Measurements from ENCODE around the gene SHROOM1. TPM values are rescaled to one million over a fixed set of nuclear protein-coding genes. Genes with fewer than 3 reads are reported as not detected.
"Not testable (repeated sequence)": the region's sequence is repeated elsewhere in the genome, so short reads cannot be mapped to it uniquely, and the experiment has no call there.

SHROOM1 gene
- total RNA-seq, 1 experiment from 2014 or later, result 1.6 TPM

DNA sequence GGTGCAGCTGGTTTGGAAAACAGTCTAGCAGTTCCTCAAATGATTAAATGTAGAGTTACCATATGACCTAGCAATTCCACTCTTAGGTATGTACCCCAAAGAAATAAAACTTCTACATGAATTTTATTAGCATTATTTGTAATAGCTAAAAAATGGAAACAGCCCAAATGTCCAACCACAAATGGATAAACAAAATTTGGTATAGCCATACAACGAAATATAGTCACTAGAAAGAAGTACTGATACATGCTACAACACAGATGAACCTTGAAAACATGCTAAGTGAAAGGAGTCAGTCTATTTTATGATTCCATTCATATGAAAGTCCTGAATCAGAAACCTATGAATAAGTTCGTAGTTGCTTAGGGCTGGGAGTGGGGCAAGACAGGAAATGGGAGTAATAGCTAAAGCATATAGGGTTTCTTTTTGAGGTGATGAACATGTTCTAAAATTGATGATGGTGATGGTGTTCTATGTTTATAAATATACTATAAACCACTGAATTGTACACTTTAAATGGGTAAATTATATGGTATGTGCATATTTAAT, 29.5 kb upstream of the SHROOM1 start:
- Histone ChIP-seq H3K4me2 (ENCODE audit: low read depth, low read length, poor library complexity, severe bottlenecking) (no peak overlapping the region), H2AFZ (ENCODE audit: low read length) (no peak overlapping the region), H3K36me3 (ENCODE audit: insufficient read depth, low read length) (no peaks in the 10 kb centered on the region), H3K4me3 (ENCODE audit: low read length) (no peak overlapping the region), H4K20me1 (ENCODE audit: insufficient read depth, low read depth, low read length) (no peaks in the 10 kb centered on the region), H3K27me3 (ENCODE audit: low read length) (no peaks in the 10 kb centered on the region), H3K9ac (ENCODE audit: low read length) (no peak overlapping the region), H3K4me1 (ENCODE audit: low read length) (peaks cover 6% of the 10 kb centered on the region), H3K9me2 (replicated peaks; ENCODE audit: insufficient read depth, low read length) (no peaks in the 10 kb centered on the region), H3K27ac (ENCODE audit: low read length) (no peak overlapping the region), H3K9me3 (ENCODE audit: low read length) (no peaks in the 10 kb centered on the region), H3K79me2 (ENCODE audit: low read length) (no peaks in the 10 kb centered on the region)
- no peak for DNase-seq

DNA sequence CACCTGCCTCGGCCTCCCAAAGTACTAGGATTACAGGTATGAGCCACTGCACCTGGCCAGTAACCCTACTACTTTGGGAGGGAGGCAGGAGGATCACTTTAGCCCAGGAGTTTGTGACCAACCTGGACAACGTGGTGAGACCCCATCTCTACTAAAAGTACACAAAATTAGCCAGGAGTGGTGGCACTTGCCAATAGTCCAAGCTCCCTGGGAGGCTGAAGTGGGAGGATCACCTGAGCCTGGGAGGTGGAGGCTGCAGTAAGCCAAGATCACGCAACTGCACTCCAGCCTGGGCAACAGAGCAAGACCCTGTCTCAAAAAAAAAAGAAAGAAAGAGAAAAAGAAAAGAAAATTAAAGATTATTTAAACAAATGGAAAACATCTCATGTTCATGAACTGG, 25.6 kb upstream of the SHROOM1 start:
- DNase-seq, result no peak
- Histone ChIP-seq H3K79me2 (ENCODE audit: low read length) (no peaks in the 10 kb centered on the region), H3K9ac (ENCODE audit: low read length) (no peak overlapping the region), H3K4me1 (ENCODE audit: low read length) (peaks cover 6% of the 10 kb centered on the region), H3K27me3 (ENCODE audit: low read length) (no peaks in the 10 kb centered on the region), H3K36me3 (ENCODE audit: insufficient read depth, low read length) (no peaks in the 10 kb centered on the region), H3K9me2 (replicated peaks; ENCODE audit: insufficient read depth, low read length) (no peaks in the 10 kb centered on the region), H3K27ac (ENCODE audit: low read length) (no peak overlapping the region), H2AFZ (ENCODE audit: low read length) (no peak overlapping the region), H3K9me3 (ENCODE audit: low read length) (no peaks in the 10 kb centered on the region), H4K20me1 (ENCODE audit: insufficient read depth, low read depth, low read length) (no peaks in the 10 kb centered on the region), H3K4me3 (ENCODE audit: low read length) (no peak overlapping the region), H3K4me2 (ENCODE audit: low read depth, low read length, poor library complexity, severe bottlenecking) (no peak overlapping the region)

GRCh38 chr5:132854992-132855391, 24.5 kb upstream of the SHROOM1 start:
- not testable (repeated sequence) for H3K4me1 ChIP-seq (ENCODE audit: low read length); H3K9me3 ChIP-seq (ENCODE audit: low read length); H3K36me3 ChIP-seq (ENCODE audit: insufficient read depth, low read length); H3K9ac ChIP-seq (ENCODE audit: low read length); H3K4me2 ChIP-seq (ENCODE audit: low read depth, low read length, poor library complexity, severe bottlenecking); H3K27me3 ChIP-seq (ENCODE audit: low read length); H3K27ac ChIP-seq (ENCODE audit: low read length); H4K20me1 ChIP-seq (ENCODE audit: insufficient read depth, low read depth, low read length); DNase-seq; H3K79me2 ChIP-seq (ENCODE audit: low read length); H3K4me3 ChIP-seq (ENCODE audit: low read length); H3K9me2 ChIP-seq (replicated peaks; ENCODE audit: insufficient read depth, low read length); H2AFZ ChIP-seq (ENCODE audit: low read length)

GRCh38 chr5:132854301-132854700, 23.9 kb upstream of the SHROOM1 start:
- Histone ChIP-seq H3K27ac (ENCODE audit: low read length) (no peak overlapping the region), H3K27me3 (ENCODE audit: low read length) (no peaks in the 10 kb centered on the region), H3K9me3 (ENCODE audit: low read length) (no peaks in the 10 kb centered on the region), H3K36me3 (ENCODE audit: insufficient read depth, low read length) (no peaks in the 10 kb centered on the region), H3K4me1 (ENCODE audit: low read length) (no peaks in the 10 kb centered on the region; the same call in 1 of the 2 replicates), H3K9ac (ENCODE audit: low read length) (no peak overlapping the region), H3K79me2 (ENCODE audit: low read length) (no peaks in the 10 kb centered on the region), H2AFZ (ENCODE audit: low read length) (no peak overlapping the region), H3K4me2 (ENCODE audit: low read depth, low read length, poor library complexity, severe bottlenecking) (no peak overlapping the region), H3K9me2 (replicated peaks; ENCODE audit: insufficient read depth, low read length) (no peaks in the 10 kb centered on the region), H3K4me3 (ENCODE audit: low read length) (no peak overlapping the region), H4K20me1 (ENCODE audit: insufficient read depth, low read depth, low read length) (no peaks in the 10 kb centered on the region)
- DNase-seq, result no peak

DNA sequence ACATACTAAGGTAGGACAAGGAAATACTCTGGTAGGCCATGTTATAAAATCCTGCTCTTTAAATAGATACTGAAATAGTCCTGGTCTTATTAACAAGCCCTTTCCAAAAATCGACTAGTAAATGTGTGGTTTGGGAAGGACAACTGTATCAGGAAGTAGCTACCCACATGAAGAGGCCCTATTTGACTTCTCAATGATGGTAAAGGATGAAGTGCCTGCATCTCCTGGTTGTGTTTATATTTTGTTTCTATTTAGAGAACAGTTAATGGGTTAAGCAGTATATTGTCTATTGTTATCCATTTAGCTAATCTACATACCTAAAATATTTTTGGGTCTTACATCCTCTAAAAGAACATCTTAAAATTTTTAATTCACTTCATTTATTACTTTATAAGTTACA, 23.3 kb upstream of the SHROOM1 start:
- Histone ChIP-seq H3K9me2 (replicated peaks; ENCODE audit: insufficient read depth, low read length) (no peaks in the 10 kb centered on the region), H3K27ac (ENCODE audit: low read length) (no peak overlapping the region), H2AFZ (ENCODE audit: low read length) (no peak overlapping the region), H3K9me3 (ENCODE audit: low read length) (no peaks in the 10 kb centered on the region), H3K36me3 (ENCODE audit: insufficient read depth, low read length) (no peaks in the 10 kb centered on the region), H3K79me2 (ENCODE audit: low read length) (no peaks in the 10 kb centered on the region), H3K9ac (ENCODE audit: low read length) (no peak overlapping the region), H3K4me3 (ENCODE audit: low read length) (no peak overlapping the region), H4K20me1 (ENCODE audit: insufficient read depth, low read depth, low read length) (no peaks in the 10 kb centered on the region), H3K4me1 (ENCODE audit: low read length) (no peaks in the 10 kb centered on the region), H3K4me2 (ENCODE audit: low read depth, low read length, poor library complexity, severe bottlenecking) (no peak overlapping the region), H3K27me3 (ENCODE audit: low read length) (no peaks in the 10 kb centered on the region)
- DNase-seq, result no peak

- H3K4me1 ChIP-seq (ENCODE audit: low read length), result no peaks in the 10 kb centered on the region
- no peak overlapping the region for H3K4me2 ChIP-seq (ENCODE audit: low read depth, low read length, poor library complexity, severe bottlenecking)
- H4K20me1 ChIP-seq (ENCODE audit: insufficient read depth, low read depth, low read length), result no peaks in the 10 kb centered on the region
- no peak overlapping the region for H2AFZ ChIP-seq (ENCODE audit: low read length)
- no peaks in the 10 kb centered on the region for H3K27me3 ChIP-seq (ENCODE audit: low read length)
- H3K4me3 ChIP-seq (ENCODE audit: low read length), result no peak overlapping the region
- H3K36me3 ChIP-seq (ENCODE audit: insufficient read depth, low read length), result no peaks in the 10 kb centered on the region
- no peaks in the 10 kb centered on the region for H3K9me2 ChIP-seq (replicated peaks; ENCODE audit: insufficient read depth, low read length)
- H3K79me2 ChIP-seq (ENCODE audit: low read length), result no peaks in the 10 kb centered on the region
- no peak for DNase-seq
- H3K9ac ChIP-seq (ENCODE audit: low read length), result no peak overlapping the region
- H3K9me3 ChIP-seq (ENCODE audit: low read length), result no peaks in the 10 kb centered on the region
- no peak overlapping the region for H3K27ac ChIP-seq (ENCODE audit: low read length)
Measured at GRCh38 chr5:132853323-132853722, 22.9 kb upstream of the SHROOM1 start.

DNA sequence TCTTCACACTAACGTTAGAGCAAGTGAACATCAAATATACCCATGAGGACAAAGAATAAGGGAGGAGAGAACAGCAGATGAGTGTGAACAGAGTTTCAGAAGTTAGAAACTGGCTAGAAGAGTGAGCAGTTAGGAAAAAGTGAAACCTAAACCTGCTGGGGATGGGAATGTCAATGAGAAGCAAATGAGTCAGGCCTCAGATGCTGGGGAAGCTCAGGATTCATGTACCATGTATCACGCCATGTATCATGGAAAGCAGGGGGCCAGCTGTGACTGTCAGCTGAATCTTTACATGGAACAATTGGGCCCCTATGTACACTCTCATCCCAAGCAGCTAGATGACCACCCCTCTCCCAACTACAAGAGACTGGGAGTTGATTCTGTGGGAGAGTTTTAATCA, 19.6 kb upstream of the SHROOM1 start:
- H3K9me3 ChIP-seq (ENCODE audit: low read length), result no peaks in the 10 kb centered on the region
- H3K79me2 ChIP-seq (ENCODE audit: low read length), result no peaks in the 10 kb centered on the region
- H3K27ac ChIP-seq (ENCODE audit: low read length), result no peak overlapping the region
- no peak overlapping the region for H3K4me3 ChIP-seq (ENCODE audit: low read length)
- H3K9me2 ChIP-seq (replicated peaks; ENCODE audit: insufficient read depth, low read length), result no peaks in the 10 kb centered on the region
- no peak overlapping the region for H3K9ac ChIP-seq (ENCODE audit: low read length)
- H3K36me3 ChIP-seq (ENCODE audit: insufficient read depth, low read length), result no peaks in the 10 kb centered on the region
- H3K27me3 ChIP-seq (ENCODE audit: low read length), result no peaks in the 10 kb centered on the region
- H3K4me1 ChIP-seq (ENCODE audit: low read length), result no peaks in the 10 kb centered on the region
- no peak overlapping the region for H2AFZ ChIP-seq (ENCODE audit: low read length)
- H4K20me1 ChIP-seq (ENCODE audit: insufficient read depth, low read depth, low read length), result no peaks in the 10 kb centered on the region
- H3K4me2 ChIP-seq (ENCODE audit: low read depth, low read length, poor library complexity, severe bottlenecking), result no peak overlapping the region
- no peak for DNase-seq

DNA sequence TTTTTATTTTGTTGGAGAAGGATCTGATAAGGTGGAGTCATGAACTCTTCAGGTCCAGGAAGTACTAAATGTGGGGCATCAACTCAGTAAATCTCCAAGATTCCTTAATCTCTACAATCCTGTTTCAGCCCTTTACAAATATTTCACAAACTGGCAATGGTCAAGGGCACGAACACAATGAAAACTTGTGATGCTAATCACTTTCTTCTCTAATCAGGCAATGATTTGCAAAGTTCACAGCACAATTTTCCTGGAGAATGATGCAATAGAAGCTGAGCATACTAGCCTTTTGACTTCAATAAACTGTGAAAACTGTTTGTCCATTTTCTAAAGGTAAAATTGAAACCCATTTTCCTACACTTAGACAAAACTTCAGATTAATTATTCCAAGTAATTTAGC, 18.9 kb upstream of the SHROOM1 start:
- no peak overlapping the region for H2AFZ ChIP-seq (ENCODE audit: low read length)
- no peaks in the 10 kb centered on the region for H3K9me3 ChIP-seq (ENCODE audit: low read length)

DNA sequence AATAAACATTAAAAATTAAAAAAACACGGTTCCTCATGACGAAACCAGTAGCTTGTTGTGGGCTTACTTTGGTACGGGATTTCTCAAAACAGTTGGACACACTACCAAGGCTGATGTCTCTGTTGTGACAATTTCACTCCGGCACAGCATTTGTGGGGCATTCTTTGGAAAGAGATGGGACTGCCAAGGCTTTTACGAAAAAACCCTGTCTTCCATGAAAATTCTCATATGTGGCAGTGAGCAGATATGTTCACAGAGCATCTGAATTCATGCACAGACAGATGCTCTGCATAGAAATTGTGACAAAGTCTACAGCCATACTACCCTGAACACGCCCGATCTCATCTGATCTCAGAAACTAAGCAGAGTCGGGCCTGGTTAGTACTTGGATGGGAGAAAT, 17.8 kb upstream of the SHROOM1 start:
- Histone ChIP-seq H3K79me2 (ENCODE audit: low read length) (no peaks in the 10 kb centered on the region), H3K4me3 (ENCODE audit: low read length) (no peak overlapping the region), H3K9me2 (replicated peaks; ENCODE audit: insufficient read depth, low read length) (no peaks in the 10 kb centered on the region), H3K4me1 (ENCODE audit: low read length) (no peaks in the 10 kb centered on the region), H4K20me1 (ENCODE audit: insufficient read depth, low read depth, low read length) (no peaks in the 10 kb centered on the region), H3K9me3 (ENCODE audit: low read length) (no peaks in the 10 kb centered on the region), H2AFZ (ENCODE audit: low read length) (no peak overlapping the region), H3K27me3 (ENCODE audit: low read length) (no peaks in the 10 kb centered on the region), H3K36me3 (ENCODE audit: insufficient read depth, low read length) (no peaks in the 10 kb centered on the region), H3K4me2 (ENCODE audit: low read depth, low read length, poor library complexity, severe bottlenecking) (no peak overlapping the region), H3K9ac (ENCODE audit: low read length) (no peak overlapping the region), H3K27ac (ENCODE audit: low read length) (no peak overlapping the region)
- DNase-seq, result no peak

More for the DNA sequence above, 18.9 kb upstream of the SHROOM1 start:
- H3K27ac ChIP-seq (ENCODE audit: low read length), result no peak overlapping the region
- H3K36me3 ChIP-seq (ENCODE audit: insufficient read depth, low read length), result no peaks in the 10 kb centered on the region
- H3K4me2 ChIP-seq (ENCODE audit: low read depth, low read length, poor library complexity, severe bottlenecking), result no peak overlapping the region
- H3K9ac ChIP-seq (ENCODE audit: low read length), result no peak overlapping the region
- H3K4me3 ChIP-seq (ENCODE audit: low read length), result no peak overlapping the region
- no peaks in the 10 kb centered on the region for H3K79me2 ChIP-seq (ENCODE audit: low read length)
- no peaks in the 10 kb centered on the region for H4K20me1 ChIP-seq (ENCODE audit: insufficient read depth, low read depth, low read length)
- DNase-seq, result no peak
- no peaks in the 10 kb centered on the region for H3K27me3 ChIP-seq (ENCODE audit: low read length)
- H3K4me1 ChIP-seq (ENCODE audit: low read length), result no peaks in the 10 kb centered on the region
- no peaks in the 10 kb centered on the region for H3K9me2 ChIP-seq (replicated peaks; ENCODE audit: insufficient read depth, low read length)
